ENCODE data around the gene SPATA20.
A peak's percentile ranks its signal among the peaks of the same experiment; 100 is the strongest.

The SPATA20 gene

GRCh38 chr17:50547035-50547735 is at the start of gene SPATA20 (continued):
- TF ChIP-seq ZNF354C (tag by site-specific recombination; IDR thresholded peaks at IDR 0.05; ENCODE audit: borderline replicate concordance, low read depth) (no peak), KLF17 (tag by site-specific recombination; IDR thresholded peaks at IDR 0.05) (peak; percentile 64; the same call in 1 of the 2 replicates), BCL11A (tag by site-specific recombination; IDR thresholded peaks at IDR 0.05; ENCODE audit: low read depth) (0 out of 2 replicates have a peak, but pooled peaks have one; percentile 16), MZF1 (tag by site-specific recombination; IDR thresholded peaks at IDR 0.05; ENCODE audit: borderline replicate concordance) (no peak), ZNF610 (tag by site-specific recombination; IDR thresholded peaks at IDR 0.05; ENCODE audit: borderline replicate concordance) (no peak), TCF7L2 (IDR thresholded peaks at IDR 0.05; ENCODE audit: borderline replicate concordance, low read depth, low read length) (no peak), ZNF776 (tag by site-specific recombination; IDR thresholded peaks at IDR 0.05; ENCODE audit: borderline replicate concordance) (no peak), SCRT1 (tag by site-specific recombination; IDR thresholded peaks at IDR 0.05; ENCODE audit: borderline replicate concordance) (no peak), ZNF777 (tag by site-specific recombination; IDR thresholded peaks at IDR 0.05; ENCODE audit: borderline replicate concordance) (no peak), HOXD13 (CRISPR knock-in tag; IDR thresholded peaks at IDR 0.05; ENCODE audit: borderline replicate concordance) (no peak), PATZ1 (tag by site-specific recombination; IDR thresholded peaks at IDR 0.05) (peak; percentile 55; the same call in 1 of the 2 replicates), ZBTB10 (tag by site-specific recombination; IDR thresholded peaks at IDR 0.05) (no peak), ZNF529 (tag by site-specific recombination; IDR thresholded peaks at IDR 0.05; ENCODE audit: insufficient replicate concordance) (no peak), ZSCAN16 (tag by site-specific recombination; IDR thresholded peaks at IDR 0.05) (0 out of 2 replicates have a peak, but pooled peaks have one; percentile 9), ZNF324 (tag by site-specific recombination; IDR thresholded peaks at IDR 0.05) (no peak), ZNF266 (tag by site-specific recombination; IDR thresholded peaks at IDR 0.05; ENCODE audit: low read depth) (no peak), ZNF274 (IDR thresholded peaks at IDR 0.05; ENCODE audit: low read length) (no peak), ZNF274 (tag by site-specific recombination; IDR thresholded peaks at IDR 0.05; ENCODE audit: borderline replicate concordance) (no peak), PRDM1 (tag by site-specific recombination; IDR thresholded peaks at IDR 0.05) (no peak), RBAK (tag by site-specific recombination; IDR thresholded peaks at IDR 0.05) (no peak), ZNF623 (tag by site-specific recombination; IDR thresholded peaks at IDR 0.05) (no peak), ZNF707 (tag by site-specific recombination; IDR thresholded peaks at IDR 0.05) (no peak), ZNF24 (tag by site-specific recombination; IDR thresholded peaks at IDR 0.05) (no peak), ZNF792 (tag by site-specific recombination; IDR thresholded peaks at IDR 0.05) (no peak), ZNF785 (tag by site-specific recombination; IDR thresholded peaks at IDR 0.05) (no peak), ZNF561 (tag by site-specific recombination; IDR thresholded peaks at IDR 0.05; ENCODE audit: borderline replicate concordance) (no peak; the same call in 1 of the 2 replicates)
- TF ChIP-seq, protein P1, sequence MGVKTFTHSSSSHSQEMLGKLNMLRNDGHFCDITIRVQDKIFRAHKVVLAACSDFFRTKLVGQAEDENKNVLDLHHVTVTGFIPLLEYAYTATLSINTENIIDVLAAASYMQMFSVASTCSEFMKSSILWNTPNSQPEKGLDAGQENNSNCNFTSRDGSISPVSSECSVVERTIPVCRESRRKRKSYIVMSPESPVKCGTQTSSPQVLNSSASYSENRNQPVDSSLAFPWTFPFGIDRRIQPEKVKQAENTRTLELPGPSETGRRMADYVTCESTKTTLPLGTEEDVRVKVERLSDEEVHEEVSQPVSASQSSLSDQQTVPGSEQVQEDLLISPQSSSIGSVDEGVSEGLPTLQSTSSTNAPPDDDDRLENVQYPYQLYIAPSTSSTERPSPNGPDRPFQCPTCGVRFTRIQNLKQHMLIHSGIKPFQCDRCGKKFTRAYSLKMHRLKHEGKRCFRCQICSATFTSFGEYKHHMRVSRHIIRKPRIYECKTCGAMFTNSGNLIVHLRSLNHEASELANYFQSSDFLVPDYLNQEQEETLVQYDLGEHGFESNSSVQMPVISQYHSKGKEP (tag by site-specific recombination; IDR thresholded peaks at IDR 0.05): peak; percentile 55; the same call in 1 of the 2 replicates
- TF ChIP-seq, protein P2, sequence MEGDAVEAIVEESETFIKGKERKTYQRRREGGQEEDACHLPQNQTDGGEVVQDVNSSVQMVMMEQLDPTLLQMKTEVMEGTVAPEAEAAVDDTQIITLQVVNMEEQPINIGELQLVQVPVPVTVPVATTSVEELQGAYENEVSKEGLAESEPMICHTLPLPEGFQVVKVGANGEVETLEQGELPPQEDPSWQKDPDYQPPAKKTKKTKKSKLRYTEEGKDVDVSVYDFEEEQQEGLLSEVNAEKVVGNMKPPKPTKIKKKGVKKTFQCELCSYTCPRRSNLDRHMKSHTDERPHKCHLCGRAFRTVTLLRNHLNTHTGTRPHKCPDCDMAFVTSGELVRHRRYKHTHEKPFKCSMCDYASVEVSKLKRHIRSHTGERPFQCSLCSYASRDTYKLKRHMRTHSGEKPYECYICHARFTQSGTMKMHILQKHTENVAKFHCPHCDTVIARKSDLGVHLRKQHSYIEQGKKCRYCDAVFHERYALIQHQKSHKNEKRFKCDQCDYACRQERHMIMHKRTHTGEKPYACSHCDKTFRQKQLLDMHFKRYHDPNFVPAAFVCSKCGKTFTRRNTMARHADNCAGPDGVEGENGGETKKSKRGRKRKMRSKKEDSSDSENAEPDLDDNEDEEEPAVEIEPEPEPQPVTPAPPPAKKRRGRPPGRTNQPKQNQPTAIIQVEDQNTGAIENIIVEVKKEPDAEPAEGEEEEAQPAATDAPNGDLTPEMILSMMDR (tag by site-specific recombination; IDR thresholded peaks at IDR 0.05): peak; percentile 94
- TF ChIP-seq, protein P3, sequence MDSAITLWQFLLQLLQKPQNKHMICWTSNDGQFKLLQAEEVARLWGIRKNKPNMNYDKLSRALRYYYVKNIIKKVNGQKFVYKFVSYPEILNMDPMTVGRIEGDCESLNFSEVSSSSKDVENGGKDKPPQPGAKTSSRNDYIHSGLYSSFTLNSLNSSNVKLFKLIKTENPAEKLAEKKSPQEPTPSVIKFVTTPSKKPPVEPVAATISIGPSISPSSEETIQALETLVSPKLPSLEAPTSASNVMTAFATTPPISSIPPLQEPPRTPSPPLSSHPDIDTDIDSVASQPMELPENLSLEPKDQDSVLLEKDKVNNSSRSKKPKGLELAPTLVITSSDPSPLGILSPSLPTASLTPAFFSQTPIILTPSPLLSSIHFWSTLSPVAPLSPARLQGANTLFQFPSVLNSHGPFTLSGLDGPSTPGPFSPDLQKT (IDR thresholded peaks at IDR 0.05; ENCODE audit: borderline replicate concordance, low read depth, low read length): no peak

Data from HEK293 (cell line).